Right renal cortex interstitium (tissue), 3 donors: ENCODE results near the gene ANKS1A. TPM values are rescaled to one million over a fixed set of nuclear protein-coding genes. Genes with fewer than 3 reads are reported as not detected.

Experiments used
- DNase-seq, 3 donors: peaks; one replicate each; pipeline ENCODE4 v3.0.0-alpha.2; 2013; ENCODE audit warnings: low read depth in 3 of 3, low spot score in 2 of 3
- polyA plus RNA-seq, 3 donors: library from polyadenylated mRNA; unstranded; fragments of 120-200 nt; gene quantifications; one replicate each; pipeline ENCODE4 v1.2.1, GENCODE V29; 2013; ENCODE audit not compliant: insufficient read length in 3 of 3

ANKS1A gene
- polyA plus RNA-seq, 3 donors: 31.2 to 43.8 (median 38.4) TPM

DNA sequence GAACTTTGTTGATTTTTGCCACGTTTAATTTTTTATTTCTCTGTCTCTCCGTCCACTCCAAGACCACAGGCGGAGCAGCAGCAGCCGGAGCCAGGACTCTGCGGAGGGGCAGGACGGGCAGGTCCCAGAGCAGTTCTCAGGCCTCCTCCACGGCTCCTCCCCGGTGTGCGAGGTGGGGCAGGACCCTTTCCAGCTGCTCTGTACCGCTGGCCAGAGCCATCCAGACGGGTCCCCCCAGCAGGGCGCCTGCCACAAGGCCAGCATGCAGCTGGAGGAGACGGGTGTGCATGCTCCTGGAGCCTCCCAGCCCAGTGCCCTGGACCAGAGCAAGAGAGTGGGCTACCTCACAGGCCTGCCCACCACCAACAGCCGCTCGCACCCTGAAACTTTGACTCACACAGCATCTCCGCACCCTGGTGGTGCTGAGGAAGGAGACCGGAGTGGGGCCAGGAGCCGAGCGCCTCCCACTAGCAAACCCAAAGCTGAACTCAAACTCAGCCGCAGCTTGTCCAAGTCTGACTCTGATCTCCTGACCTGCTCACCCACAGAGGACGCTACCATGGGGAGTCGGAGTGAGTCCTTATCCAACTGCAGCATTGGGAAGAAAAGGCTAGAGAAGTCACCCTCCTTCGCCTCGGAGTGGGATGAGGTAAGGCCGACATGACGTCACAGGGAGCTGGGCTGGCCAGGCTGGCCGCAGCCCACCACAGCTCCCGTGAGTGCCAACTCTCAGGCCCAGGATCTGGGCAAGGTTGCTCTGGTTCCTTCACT lies 128.5 kb downstream of the ANKS1A start:
- no peak for DNase-seq

DNA sequence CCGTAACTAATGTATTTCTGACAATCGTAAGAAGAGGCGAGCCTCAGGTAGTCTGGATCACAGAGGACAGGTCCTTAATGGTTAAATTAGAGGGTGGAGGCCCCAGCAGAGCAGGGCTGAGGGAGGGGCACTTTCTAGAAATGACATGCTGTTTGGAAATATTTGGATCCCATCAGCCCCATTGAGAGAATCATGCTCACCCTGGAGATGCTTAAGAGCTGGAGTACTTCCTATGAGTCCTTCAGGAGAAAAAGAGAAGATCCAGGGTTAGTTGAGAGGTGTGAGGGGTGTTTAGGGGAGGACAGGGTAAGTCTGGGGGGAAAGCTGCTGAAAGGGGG lies 129.1 kb downstream of the ANKS1A start:
- DNase-seq: no peak

DNA sequence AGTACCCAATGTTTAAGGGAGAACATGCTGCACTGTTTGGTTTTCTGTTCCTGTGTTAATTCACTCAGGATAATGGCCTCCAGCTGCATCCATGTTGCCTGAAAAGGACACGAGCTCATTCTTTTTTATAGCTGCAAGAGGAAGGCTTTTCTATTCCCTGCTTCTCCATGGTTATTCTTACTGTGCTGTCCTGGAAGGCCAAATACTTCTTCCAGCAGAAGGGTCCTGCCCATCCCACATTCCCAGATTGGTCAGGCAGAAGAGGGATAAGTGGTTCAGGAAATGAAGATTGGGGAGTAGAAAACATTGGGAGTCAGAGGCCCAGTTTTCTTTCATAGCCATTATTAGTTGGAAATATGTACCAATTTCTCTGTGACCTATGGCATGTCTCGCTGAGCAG lies 129.7 kb downstream of the ANKS1A start:
- no peak for DNase-seq

DNA sequence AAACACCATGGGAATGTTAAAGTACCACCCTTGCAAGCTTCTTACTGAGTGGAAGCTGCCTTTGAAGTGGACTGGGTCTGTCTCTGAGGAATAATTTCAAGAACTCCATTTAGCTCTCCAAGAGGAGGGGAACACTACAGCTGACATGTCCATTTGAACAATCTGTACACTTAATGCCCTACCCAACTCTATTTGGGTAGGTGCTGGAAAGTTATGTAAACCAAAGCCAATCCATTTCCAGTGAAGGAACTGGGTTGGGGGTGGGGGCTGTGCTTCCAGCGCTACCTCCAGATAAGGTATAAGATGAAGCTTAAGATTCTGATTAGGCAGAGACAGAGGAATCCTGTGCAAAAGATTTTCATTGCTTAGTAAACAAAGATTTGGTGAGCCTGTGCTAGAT lies 130.1 kb downstream of the ANKS1A start:
- DNase-seq: no peak

DNA sequence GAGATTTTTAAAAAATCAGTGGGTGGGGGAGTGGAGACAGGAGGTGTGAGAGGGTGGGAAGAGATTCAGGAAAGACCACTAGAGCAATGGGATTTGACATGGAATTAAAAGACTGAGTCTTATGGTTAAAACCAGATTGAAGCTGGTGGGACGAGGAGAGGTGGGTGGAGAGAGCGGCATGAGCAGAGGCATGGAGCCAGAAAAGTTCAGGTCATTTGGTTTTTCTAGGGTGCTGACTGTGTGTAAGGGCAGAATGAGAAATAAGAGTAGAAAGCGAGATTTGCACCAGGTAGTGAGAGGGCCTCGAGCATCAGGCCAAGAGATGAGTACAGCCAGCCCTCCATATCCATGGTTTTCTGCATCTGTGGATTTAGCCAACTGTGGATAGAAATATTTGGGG lies 130.8 kb downstream of the ANKS1A start:
- DNase-seq: no peak

DNA sequence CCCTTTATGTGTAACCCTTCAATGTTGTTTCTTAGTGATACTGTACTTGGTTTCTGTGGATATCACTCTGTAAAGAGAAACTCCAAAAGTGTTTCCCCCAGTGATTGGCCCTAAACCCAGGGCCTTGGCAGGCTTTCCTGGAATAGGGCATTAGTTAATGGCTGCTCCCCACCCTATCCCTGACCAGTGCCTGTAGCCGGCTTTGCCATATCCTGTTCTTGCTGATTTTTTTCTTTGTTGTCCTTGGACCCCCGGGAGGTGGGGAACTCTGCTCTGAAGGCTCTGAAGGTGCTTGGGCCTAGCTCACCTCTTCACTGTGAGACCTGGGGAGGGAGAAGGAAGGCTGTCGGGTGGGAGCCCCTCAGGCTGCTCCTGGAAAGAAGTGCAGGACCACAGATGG lies 131.9 kb downstream of the ANKS1A start:
- no peak for DNase-seq

DNA sequence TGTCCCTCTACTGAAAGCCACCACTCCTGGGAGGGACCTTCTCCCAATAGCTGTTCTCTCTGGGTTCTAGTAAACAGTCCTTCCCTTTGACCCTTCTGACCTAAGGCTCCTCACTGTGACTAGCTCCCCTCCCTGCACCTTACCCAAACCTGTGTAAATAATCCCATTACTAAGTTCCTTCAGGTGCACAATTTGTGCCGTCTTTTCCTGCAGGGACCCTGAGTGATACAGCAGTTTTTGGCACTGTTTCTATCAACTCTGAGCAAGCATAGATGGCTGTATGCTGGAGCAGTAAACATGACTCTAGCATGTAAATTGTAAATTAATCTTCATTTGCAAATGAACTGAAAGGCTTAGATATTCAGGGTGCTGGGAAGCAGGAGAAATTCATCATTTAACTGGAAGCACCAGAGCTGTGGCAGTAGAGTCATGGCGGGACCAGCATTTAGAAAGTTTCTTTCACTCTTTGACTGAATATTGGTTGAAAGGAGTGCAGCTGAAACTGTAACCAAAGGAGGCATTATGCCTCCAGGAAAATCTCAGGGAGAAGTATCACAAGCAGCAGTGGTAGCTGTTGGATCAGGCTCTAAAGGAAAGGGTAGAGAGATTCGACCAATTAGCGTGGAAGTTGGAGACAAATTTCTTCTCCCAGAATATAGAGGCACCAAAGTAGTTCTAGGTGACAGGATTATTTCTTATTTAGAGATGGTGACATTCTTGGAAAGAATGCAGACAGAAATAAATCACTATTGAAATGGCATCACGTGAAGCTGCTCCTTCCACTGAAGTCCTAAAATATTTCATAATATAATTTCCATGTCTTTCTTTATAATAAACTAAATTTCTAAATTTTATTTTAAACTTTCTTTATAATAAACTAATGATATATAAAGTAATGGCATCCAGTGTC lies 134.3 kb downstream of the ANKS1A start:
- no peak for DNase-seq

DNA sequence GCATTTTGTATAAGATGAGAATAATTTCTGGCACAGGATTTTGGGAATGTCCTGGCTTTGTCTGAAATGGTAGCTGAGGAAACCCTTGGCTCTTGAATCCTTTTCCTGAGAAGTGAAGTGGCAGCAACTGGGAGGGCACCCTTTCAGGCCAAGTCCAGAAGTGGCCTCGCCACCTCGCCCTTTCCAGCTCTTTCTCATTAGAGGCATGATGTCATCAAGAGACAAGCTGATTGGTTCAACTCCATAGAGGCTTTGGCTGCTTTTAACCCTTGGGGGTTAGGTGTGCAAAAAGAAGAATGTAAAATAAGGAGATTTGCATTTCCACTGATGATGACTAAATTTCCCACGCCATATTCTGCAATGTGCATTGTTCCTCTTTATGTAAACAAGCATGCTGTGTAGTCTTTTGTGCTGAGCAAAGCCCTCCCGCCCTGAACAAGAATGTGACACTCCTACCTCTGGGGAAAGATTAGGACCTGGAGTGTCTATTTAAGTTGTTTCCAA lies 135.5 kb downstream of the ANKS1A start:
- DNase-seq: no peak

DNA sequence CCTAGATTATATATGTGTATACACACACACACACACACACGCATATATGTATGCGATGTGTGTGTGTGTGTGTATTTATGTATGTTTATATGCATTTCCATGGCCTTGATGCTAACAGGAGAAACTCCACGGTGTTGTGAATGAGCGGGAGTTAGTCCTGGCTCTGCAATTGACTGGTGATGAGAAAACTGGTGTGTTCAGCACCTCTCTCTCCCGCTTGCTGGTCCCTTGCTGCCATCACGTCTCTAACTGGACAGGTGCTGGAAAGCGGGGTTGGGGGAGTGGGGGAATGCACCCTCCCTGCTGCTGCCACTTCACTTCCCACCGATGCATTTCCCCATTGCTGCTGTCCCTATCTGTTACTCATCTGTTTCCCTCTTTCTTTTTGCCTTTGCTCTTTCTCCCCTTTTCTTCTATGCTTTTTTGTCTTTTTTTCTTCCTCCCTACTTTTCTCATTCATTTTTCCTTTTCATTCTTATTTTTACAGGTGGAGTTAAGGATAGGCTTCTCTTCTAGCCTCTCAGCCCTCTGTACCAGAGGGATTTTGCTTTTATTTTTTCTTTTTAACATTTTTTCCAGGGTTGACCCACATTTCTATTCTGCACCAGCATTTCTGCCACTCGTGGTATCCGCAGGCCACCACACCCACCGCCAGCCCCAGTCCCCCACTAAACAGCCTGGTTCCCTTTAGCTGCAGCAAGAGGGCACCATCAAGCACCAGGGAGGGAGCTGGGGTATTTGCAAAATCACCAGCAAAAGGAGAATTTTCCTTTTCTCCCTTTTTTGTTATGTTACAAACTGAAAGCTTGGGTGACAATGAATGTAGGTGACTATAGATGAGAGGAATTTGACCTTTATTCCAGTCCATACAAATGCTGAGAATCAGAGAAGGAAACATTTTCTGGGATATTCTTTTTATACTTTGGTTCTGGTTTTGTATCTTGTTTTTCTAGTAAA lies 136.5 kb downstream of the ANKS1A start:
- no peak for DNase-seq

DNA sequence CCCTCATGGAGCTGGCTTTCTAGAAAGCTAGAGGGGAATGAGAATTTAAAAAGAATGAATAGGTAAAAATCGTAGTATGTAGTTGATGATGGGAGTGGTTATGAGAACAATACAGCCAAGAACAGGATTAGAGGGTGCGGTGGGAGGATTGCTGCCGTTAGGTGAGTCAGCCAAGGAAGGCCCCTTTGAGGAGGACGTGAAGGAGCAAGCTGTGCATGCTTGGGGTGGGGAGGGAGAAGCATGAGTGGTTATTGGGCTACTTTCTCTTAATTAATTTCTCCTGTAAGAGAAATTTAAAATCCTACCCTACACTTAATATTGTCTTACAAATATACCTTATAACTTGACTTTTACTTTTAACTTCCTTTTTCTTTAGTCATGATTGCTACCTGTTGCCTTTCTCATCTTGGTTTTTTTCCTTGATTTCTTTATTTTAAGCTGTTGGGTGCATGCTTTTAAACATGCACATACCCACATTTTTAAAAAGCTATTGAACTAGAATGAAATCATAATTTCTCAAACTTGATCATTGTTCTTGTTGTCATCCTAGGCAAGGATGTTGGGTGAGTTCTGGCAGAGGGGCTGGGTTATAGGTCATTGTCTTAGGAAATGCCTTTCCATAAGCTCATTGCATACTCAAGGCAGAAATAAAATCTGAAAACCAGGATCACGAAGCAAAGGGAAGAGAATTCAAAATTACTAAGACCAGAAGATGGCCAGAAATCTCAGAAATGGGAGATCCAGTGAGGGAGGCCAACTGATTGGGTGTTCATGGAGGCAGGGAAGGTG lies 137.6 kb downstream of the ANKS1A start:
- no peak for DNase-seq

DNA sequence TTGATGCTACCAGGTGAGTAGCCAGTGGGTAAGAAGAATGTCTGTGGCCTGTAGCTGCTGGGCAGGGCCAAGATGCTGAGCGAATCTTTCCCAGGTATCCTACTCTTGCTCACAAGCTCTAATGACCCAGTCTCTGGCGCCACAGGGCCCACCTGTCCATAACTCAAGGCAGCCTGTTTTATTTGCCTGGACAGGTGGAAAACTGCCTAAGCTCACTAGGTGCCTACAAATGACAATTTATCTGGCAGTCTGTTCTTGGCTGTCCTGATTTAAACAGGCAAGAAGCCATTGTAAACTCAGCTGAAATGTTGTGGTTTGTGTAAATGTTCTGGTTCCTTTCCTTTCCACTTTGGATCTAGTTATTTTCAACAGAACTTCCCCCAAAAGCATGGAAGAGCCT lies 138.8 kb downstream of the ANKS1A start:
- DNase-seq: no peak

DNA sequence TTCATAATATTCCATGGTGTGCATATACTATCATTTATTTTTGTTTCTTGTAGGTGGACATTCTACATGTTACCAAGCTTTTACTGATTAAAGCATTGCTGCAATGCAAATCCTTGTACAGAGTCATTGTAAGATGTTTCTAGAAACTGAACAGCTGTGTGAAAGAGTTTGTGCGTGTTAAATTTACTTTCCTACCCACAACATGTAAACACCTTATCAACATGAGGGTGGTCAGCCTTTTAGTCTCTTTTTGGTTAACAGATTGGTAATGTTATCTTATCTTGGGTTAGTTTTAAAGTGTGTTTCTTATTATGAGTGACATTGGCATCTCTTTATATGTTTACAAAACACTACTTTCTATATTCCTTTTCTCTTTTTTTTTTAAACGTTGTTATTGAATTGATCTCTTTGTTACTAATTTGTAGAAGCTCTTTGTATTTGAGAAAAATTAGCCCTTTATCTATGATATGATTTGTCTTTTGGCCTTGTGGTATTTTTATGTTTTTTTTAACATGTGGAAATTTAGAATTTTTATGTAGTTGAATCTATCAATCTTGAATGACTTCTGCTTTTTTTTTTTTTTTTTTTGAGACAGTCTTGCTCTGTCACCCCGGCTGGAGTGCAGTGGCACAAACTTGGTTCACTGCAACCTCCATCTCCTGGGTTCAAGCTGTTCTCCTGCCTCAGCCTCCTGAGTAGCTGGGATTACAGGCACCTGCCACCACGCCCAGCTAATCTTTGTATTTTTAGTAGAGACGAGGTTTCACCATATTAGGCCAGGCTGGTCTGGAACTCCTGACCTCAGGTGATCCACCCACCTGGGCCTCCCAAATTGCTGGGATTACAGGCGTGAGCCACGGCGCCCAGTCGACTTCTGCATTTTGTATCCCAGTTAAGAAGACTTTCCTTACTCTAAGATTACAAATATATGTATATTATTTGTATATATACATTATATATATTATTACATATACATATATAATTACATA lies 140.0 kb downstream of the ANKS1A start:
- no peak for DNase-seq

DNA sequence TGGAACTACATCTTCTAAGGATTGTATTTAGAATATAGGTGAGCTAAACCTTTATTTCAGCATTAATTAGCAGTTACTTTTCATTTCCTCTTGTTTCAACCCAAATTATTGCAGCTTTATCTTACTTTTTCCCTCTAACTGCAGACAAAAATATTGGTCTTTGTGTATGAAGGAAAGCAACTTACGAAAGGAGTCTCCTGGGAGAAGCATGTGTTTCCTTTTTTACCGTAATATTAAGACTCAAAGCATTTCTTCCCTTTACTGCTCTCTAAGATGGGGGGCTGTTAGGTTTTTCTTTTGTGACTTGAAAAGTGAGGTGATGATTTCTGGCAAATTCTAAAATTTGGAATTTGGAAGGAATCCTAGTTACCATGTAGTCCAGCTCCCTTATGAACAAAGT lies 141.0 kb downstream of the ANKS1A start:
- DNase-seq: no peak

DNA sequence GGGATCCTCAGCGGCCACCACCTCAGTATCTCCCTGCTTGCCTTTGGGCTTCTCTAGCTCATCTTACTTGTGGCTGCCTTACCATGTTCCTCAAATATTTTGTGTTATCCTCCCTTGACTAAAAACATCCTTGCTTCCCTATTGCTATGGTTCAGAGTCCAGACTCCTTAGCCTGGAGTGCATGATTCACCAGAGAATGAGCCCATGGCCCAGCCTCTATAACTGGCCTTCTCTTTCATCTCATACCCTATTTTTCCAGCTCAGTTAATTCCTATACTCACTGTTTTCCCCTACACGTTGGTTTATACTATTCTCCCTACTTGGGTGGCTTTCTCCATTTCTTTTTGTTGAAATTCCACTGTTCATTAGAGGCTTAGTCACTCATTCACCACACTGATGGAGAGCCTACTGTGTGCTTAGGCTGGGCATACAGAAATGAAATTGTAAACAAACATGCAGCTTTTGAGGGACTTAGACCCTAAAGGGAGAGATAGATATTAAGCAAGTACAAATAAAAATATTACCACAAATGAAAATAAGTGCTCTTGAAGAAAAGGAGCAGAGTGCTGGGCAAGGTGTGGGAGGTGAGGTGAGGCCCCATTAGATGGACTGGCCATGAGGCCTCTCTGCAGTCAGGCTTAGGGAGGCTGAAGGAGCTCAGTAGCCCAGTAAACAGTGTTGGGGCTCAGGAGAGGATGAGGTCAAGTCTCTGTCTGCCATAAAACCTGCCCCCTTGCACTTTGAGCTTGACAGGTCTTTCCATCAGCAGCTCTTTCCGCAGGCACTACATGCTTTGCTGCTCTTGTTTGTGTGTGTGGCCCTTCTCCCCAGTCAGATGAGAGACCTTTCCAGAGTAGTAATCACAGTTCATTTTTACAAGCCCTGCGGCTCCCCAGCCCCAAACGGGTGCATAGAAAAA lies 142.8 kb downstream of the ANKS1A start:
- no peak for DNase-seq

DNA sequence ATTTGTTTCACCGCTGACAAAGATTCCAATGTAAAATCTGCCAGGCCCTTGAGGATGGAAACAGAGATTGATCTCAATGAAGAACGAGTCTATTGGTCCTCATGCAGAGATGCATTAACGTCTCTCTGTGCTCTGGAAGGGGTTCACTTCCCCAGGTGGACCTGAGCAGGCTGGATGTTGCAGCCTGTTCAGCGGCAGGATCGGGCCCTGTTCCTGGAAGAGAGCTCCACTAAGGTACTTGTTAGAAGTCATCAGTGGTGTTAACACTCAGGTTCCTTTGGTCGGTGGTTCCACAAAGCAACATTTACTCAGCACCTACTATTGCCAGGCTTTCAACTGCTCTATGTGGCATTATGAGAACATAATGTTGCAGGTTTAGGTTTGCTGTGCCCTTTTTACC lies 144.6 kb downstream of the ANKS1A start:
- no peak for DNase-seq

DNA sequence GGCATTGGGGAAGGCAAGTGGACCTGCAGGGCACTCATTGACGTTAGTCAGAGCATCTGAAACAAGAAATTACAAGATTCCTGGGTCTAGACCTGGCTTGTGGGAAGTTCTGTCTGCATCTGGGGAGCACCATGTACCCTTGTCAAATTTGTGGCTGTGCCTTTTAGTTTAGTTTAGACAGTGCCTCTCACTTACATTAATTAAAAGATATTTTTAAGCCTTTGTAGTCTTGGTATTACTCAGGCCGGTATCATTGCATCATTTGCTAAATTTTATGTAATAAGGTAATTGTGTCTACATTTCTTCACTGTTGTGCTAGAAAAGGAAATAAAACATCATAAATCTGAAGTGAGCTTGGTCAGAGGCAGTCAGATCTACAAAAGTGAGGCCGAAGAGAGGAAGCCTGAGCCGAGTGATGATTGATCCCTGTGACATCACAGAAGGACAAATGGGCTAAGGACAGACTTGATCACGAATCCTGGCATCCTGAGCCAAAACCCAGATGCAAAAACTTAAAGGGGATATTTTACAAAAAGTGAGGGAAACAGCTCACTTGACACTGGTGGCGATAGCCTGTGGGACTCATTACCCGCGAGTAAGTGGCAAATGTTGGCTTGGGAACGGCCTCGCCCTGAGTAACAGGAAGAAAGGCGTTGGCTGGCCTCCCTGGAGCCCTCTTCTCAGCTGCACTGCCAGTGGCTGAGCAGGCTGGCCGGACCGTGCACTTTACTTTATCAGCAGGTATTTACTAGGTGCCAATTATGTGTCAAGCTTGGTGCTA lies 145.5 kb downstream of the ANKS1A start:
- no peak for DNase-seq

DNA sequence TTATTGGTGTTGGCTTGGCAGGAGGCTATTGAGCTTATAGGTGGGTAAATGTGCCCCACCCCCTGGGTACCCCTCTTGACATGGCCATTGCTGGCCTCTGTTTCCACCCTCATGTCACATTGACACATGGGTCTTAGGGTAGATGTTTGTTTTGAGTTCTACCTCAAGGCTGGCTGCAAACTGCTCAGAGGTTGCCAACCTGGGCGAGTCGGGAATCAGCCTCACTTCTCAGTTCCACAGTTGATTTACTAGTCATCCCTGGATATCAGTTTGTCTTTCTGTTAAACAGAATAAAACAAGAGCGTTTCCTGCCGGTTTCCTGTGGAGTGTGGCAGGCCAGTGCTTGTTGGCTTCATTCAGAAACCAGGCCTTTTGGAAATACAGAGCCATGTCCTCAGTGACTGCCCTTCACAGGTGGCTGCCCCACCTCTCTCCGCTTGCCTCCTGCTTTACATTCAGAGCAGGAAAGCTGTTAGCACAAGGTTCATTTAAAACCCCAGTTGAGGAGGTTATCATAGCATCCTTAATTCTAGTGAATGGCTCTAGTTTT lies 146.5 kb downstream of the ANKS1A start:
- no peak for DNase-seq
